Measurements from ENCODE around the gene HAND1. TPM values are rescaled to one million over a fixed set of nuclear protein-coding genes. Genes with fewer than 3 reads are reported as not detected.

HAND1 gene
- total RNA-seq: not detected in 2 replicates
- long read RNA-seq: 0 reads

DNA sequence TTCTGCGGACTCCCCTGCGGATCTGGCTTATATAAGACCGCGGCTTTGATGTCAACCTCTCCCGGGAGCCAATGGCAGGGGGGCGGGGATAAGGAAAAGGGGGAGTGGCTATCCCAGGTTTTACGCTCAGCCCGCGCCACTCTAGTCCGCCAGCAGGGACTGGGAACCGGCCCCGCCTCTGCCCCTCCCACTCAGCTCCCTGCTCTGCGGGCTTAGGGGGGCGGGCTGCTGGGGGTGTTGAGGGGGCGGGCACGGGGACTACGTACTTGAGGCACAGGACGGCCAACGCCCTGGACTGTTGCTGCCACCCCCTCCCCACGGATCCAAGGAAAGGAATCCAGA is at the start of gene HAND1:
HAND1 (minus strand) TSS at position 4 of the 342 bp plus-strand sequence. CDS start 219 bp downstream, outside the sequence.
- Mint-ChIP-seq H3K27me3 (ENCODE audit: low read depth) (peaks cover 100% of the 10 kb centered on the region), H3K4me3 (peak within 1 kb of the TSS; percentile 51), H3K4me1 (peaks cover 20% of the 10 kb centered on the region), H3K9me3 (no peaks in the 10 kb centered on the region), H3K27ac (ENCODE audit: unreplicated experiment) (no peak within 1 kb of the TSS), H3K36me3 (ENCODE audit: low read depth) (no peaks in the 10 kb centered on the region)
- peak; percentile 50 for DNase-seq (ENCODE audit: low read depth, low spot score)
- TF ChIP-seq, protein P1, sequence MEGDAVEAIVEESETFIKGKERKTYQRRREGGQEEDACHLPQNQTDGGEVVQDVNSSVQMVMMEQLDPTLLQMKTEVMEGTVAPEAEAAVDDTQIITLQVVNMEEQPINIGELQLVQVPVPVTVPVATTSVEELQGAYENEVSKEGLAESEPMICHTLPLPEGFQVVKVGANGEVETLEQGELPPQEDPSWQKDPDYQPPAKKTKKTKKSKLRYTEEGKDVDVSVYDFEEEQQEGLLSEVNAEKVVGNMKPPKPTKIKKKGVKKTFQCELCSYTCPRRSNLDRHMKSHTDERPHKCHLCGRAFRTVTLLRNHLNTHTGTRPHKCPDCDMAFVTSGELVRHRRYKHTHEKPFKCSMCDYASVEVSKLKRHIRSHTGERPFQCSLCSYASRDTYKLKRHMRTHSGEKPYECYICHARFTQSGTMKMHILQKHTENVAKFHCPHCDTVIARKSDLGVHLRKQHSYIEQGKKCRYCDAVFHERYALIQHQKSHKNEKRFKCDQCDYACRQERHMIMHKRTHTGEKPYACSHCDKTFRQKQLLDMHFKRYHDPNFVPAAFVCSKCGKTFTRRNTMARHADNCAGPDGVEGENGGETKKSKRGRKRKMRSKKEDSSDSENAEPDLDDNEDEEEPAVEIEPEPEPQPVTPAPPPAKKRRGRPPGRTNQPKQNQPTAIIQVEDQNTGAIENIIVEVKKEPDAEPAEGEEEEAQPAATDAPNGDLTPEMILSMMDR (conservative IDR thresholded peaks at IDR 0.05): no peak

DNA sequence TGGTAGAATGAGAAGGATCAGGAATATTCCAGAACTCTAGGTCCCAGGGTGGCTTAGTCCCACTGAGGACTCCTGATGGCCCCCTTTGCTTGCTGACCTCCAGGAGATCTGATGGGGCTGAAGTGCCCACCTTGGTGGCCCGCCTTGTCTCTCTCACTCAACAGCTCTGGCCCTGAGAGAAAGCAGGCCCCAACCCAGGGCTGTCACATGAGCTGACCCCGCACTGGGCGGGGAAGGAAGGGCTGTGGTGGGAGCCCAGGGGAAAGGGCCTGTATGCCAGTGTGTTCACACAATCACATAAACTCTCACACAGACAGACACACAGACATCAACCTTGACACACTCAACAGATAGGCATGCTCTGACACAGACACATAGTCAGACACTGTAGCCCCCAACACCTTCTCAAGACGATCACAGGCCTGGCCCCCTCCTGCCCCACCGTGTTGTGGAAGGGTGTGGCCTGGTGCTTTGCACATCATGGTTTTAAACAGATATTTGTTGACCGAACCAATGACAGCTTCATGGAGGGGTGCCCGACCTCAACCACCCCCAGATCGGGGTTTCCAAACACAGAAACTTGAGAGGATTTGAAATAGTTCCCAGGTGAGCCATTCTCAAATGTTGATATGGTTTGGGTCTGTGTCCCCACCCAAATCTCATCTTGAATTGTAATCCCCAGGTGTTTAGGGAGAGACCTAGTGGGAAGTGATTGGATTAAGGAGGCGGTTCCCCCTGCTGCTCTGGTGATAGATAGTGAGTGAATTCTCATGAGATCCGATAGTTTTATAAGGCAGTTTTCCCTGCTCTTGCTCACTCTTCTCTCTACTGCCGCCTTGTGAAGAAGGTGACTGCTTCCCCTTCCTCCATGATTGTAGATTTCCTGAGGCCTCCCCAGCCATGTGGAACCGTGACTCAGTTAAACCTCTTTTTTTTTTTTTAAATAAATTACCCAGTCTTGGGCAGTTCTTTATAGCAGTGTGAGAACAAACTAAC is 48.5 kb upstream of the HAND1 start:
- H3K9me3 Mint-ChIP-seq: no peaks in the 10 kb centered on the region
- H3K27me3 Mint-ChIP-seq (ENCODE audit: low read depth): peaks cover 22% of the 10 kb centered on the region
- H3K27ac Mint-ChIP-seq (ENCODE audit: unreplicated experiment): no peak overlapping the region
- TF ChIP-seq, protein P1 (conservative IDR thresholded peaks at IDR 0.05): no peak
- no peak for DNase-seq (ENCODE audit: low read depth, low spot score)
- H3K4me1 Mint-ChIP-seq: no peaks in the 10 kb centered on the region
- no peaks in the 10 kb centered on the region for H3K36me3 Mint-ChIP-seq (ENCODE audit: low read depth)
- H3K4me3 Mint-ChIP-seq: no peak overlapping the region

DNA sequence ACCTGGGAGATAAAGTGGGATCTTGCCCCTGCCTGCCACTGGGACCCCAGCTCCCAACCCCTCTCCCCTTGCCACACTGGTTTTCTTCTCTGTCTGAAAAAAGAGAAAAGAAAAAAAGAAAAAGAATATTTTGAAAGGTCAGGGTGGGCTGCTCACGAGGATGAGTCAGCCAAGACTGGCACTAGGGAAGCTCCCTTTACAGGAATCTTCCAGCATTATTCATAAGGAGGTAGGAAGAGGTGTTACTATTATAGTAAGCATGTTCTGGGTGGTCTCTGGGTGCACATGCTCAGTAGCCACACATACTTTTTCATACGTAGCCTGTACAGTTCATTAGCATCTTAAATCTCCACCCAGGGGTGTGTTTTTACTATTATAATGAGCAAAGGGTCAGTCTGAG is 46.8 kb upstream of the HAND1 start:
- TF ChIP-seq, protein P1 (conservative IDR thresholded peaks at IDR 0.05): no peak
- Mint-ChIP-seq H3K4me3 (no peak overlapping the region), H3K27ac (ENCODE audit: unreplicated experiment) (no peak overlapping the region), H3K4me1 (peaks cover 3% of the 10 kb centered on the region), H3K36me3 (ENCODE audit: low read depth) (no peaks in the 10 kb centered on the region), H3K9me3 (no peaks in the 10 kb centered on the region), H3K27me3 (ENCODE audit: low read depth) (peaks cover 32% of the 10 kb centered on the region)
- no peak for DNase-seq (ENCODE audit: low read depth, low spot score)

DNA sequence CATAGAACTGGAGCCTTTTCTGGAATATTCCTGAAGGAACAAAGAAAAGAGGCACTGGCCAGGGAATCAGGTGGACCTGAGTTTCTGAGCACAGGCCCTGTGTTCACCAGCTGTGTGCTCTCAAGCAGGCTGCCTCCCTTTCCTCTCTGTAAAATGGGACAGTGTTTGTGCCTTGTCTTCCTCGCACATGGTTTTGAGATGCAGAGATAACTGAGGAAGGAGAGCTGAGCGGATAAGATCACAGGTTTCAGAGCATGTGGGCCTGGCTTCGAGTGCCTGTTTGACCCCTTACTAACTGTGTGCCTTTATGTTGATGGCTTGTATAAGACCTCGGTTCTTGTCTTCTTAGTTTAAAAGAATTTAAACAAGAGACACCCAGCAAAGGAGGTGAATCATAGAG is 46.2 kb upstream of the HAND1 start:
- no peak overlapping the region for H3K4me3 Mint-ChIP-seq
- H3K27me3 Mint-ChIP-seq (ENCODE audit: low read depth): peaks cover 38% of the 10 kb centered on the region
- H3K36me3 Mint-ChIP-seq (ENCODE audit: low read depth): no peaks in the 10 kb centered on the region
- DNase-seq (ENCODE audit: low read depth, low spot score): no peak
- no peak overlapping the region for H3K27ac Mint-ChIP-seq (ENCODE audit: unreplicated experiment)
- peaks cover 3% of the 10 kb centered on the region for H3K4me1 Mint-ChIP-seq
- TF ChIP-seq, protein P1 (conservative IDR thresholded peaks at IDR 0.05): no peak
- no peaks in the 10 kb centered on the region for H3K9me3 Mint-ChIP-seq

DNA sequence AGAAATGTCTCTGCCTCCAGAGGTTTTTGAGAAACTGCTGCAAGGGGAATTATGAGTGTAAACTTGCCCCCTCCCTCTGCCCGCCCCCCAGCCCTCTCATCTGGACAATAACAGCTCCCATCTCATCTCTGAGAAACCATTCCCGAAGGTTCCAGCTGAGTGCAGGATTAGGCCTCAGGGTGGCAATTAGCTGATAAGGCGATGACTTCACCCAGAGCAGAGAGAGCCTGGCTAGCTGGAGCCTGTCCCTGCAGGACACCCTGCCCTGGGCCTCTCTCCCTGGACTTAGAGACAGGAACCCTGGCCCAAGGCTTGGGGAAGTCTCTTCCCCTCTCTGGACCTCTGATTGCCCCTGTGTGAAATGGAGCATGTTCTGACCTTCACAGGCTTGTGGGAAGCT is 45.7 kb upstream of the HAND1 start:
- Mint-ChIP-seq H3K36me3 (ENCODE audit: low read depth) (no peaks in the 10 kb centered on the region), H3K4me3 (no peak overlapping the region), H3K4me1 (peaks cover 3% of the 10 kb centered on the region), H3K9me3 (no peaks in the 10 kb centered on the region), H3K27ac (ENCODE audit: unreplicated experiment) (no peak overlapping the region), H3K27me3 (ENCODE audit: low read depth) (peaks cover 36% of the 10 kb centered on the region)
- TF ChIP-seq, protein P1 (conservative IDR thresholded peaks at IDR 0.05): no peak
- no peak for DNase-seq (ENCODE audit: low read depth, low spot score)

Data from neural crest cell (in vitro differentiated cells).